Omental fat pad (tissue), 4 donors: ENCODE measurements around the gene CDC25A. TPM values are rescaled to one million over a fixed set of nuclear protein-coding genes. Genes with fewer than 3 reads are reported as not detected.

ENCODE experiments used
- ATAC-seq: fragments of 150-250 bp; one replicate; pipeline ENCODE4 v1.9.1; 2016; ENCODE audit warnings: mild to moderate bottlenecking, moderate library complexity; ENCODE audit not compliant: low FRiP score
- DNase-seq: peaks from one replicate; pipeline ENCODE4 v3.0.0-alpha.2; 2019; ENCODE audit warnings: low spot score
- CTCF ChIP-seq, 3 donors: fragments of 450-650 bp; IDR thresholded peaks; one replicate each; pipeline ENCODE4 v1.5.1; 2016 to 2017; ENCODE audit warnings: antibody characterized with exemption in 3 of 3, mild to moderate bottlenecking in 3 of 3, moderate library complexity in 2 of 3
- total RNA-seq, 4 donors: library from RNA; depleted of rRNA; stranded (reverse); fragments of >200 nt; gene quantifications; one replicate each; pipeline ENCODE4 v1.1.0, GENCODE V29; 2016

The CDC25A gene
- total RNA-seq, 4 donors from 2014 or later = 0.19 to 2.9 (median 1.5) TPM

GRCh38 chr3:48222616-48223513, 34.6 kb upstream of the CDC25A start, which contains the start of gene CAMP:
CAMP (plus strand) TSS chr3:48223495; CDS start chr3:48223512, 17 bp downstream.
- peak; percentile 27 for ATAC-seq

GRCh38 chr3:48220746-48221145, 32.5 kb upstream of the CDC25A start:
- DNase-seq (no peak), ATAC-seq (no peak)
- no peak for TF ChIP-seq CTCF (IDR thresholded peaks at IDR 0.05)

More at GRCh38 chr3:48222616-48223513, 34.6 kb upstream of the CDC25A start, which contains the start of gene CAMP:
- TF ChIP-seq CTCF (IDR thresholded peaks at IDR 0.05) = no peak
- DNase-seq = no peak

- no peak for DNase-seq
- no peak for ATAC-seq
- TF ChIP-seq CTCF (IDR thresholded peaks at IDR 0.05) = no peak
Observed at GRCh38 chr3:48219543-48219942, 31.3 kb upstream of the CDC25A start.

- DNase-seq = no peak
- TF ChIP-seq CTCF (IDR thresholded peaks at IDR 0.05) = no peak
- ATAC-seq = no peak
Observed at GRCh38 chr3:48218537-48218936, 30.3 kb upstream of the CDC25A start.

- no peak for ATAC-seq
- no peak for TF ChIP-seq CTCF (IDR thresholded peaks at IDR 0.05)
- DNase-seq = no peak
Observed at GRCh38 chr3:48217449-48217848, 29.2 kb upstream of the CDC25A start.

- ATAC-seq = no peak
- no peak for DNase-seq
Observed at GRCh38 chr3:48215876-48216275, 27.7 kb upstream of the CDC25A start.

More at GRCh38 chr3:48215876-48216275, 27.7 kb upstream of the CDC25A start:
- TF ChIP-seq CTCF (IDR thresholded peaks at IDR 0.05) = no peak
